GM12872 (cell line): ENCODE measurements around the gene OPTN.

Experiments
- CTCF ChIP-seq: IDR thresholded peaks from 3 replicates; pipeline ENCODE4 v1.5.1; 2011; ENCODE audit warnings: low read depth, mild to moderate bottlenecking, low read length, moderate library complexity; ENCODE audit not compliant: insufficient read depth

OPTN gene

DNA sequence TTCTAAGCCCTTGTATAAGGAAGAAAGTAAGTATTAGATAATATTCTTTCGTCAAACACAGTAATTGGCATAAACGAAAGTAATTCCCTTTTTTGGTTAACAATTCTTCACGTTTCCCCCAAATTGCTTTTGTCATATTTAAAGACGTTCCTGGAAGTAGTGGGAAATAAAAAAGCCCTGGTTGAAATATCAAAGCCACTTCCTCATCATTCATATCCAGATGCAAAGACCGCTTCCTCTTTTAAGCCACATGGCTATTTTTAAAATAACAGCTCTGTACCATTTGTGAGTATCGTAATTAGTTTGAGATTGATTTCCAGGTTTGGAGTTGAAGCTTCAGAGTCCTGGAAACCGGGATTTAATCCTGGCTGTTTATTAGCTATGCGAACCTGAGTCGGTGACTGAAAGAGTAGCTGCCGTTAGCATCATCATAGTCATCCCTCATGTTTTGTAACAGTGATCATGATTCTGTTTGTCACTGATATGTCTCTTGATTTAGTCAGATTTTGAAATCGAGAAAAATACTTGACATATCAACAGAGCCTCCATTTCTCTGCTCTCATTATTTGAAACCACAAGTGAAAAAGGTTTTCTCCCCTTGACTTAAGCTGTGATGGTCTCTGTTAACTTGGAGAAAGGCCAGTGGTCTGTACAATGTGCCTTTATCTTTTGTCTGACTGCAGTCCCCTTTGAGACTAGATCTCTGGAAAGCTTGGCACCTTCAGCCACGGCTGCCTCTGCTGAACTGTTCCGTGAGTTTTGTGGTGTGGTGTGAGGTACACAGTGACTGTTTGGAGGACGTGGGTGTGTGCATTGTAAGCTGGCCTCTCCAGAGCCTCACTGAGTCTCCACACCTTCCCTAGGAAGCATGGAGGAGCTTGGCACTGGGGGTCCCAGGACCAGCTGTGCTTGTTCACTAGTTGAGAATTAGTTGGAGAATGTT lies 18.1 kb downstream of the OPTN start:
- no peak for TF ChIP-seq CTCF

DNA sequence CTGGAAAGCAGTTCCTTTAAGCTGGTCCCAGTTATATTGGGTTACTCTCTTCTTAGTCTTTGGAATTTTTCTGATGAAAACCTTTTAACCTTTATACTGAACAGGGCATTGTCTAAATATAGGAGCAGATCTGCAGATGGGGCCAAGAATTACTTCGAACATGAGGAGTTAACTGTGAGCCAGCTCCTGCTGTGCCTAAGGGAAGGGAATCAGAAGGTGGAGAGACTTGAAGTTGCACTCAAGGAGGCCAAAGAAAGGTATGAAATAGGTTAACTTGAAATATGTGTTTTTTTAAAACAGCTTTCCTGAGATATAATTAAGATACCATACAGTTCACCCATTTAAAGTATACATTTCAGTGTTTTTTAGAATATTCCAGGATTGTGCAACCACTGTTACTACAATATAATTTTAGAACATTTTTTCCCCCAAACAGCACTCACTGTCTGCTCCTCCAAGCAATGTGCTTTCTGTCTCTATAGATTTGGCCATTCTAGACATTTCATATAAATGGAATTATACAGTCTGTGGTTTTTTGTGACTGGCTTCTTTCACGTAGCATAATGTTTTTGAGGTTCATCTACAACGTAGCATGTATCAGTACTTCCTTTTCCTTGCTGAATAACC lies 18.9 kb downstream of the OPTN start:
- TF ChIP-seq CTCF, result no peak

- no peak for TF ChIP-seq CTCF
These were observed 21.0 kb downstream of the OPTN start for GRCh38 chr10:13120786-13121499.

DNA sequence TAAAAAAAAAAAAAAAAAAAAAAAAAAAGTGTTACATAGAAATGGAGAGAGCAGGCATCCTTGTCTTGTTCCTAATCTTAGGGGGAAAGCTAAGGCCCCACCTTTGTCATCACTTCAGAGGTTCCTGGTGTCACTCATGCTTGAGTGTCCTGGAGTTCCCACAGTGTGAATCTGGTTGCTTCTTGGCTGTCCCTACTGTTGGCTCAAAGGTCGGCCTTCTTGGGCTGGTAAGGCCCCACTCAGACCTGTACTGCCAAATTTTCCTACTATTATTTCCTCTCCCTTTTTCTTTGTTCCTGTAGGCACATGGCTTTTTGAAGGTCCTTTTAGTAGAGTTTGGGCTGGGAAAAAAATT lies 21.5 kb downstream of the OPTN start:
- no peak for TF ChIP-seq CTCF

- TF ChIP-seq CTCF, result no peak
These were observed 36.7 kb downstream of the OPTN start for GRCh38 chr10:13136651-13137050.

DNA sequence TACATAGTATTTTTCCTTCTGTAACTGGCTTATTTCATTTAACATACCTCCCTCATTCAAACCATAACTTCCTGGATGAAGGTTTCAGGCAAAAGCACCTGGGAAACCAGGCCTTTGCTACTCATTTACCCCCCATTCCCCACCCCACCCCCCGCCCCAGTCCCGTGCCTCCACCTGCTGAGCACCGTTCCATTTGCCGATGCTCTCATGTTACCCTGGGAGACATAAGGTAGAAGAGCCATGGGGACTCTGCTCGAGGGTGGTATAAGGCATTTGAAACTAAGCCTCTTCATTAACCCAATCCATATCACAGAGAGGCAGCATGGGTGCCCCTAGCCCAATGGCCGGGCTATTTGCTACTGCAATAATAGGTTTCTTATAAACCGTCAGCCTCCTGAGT lies 39.2 kb downstream of the OPTN start:
- no peak for TF ChIP-seq CTCF

DNA sequence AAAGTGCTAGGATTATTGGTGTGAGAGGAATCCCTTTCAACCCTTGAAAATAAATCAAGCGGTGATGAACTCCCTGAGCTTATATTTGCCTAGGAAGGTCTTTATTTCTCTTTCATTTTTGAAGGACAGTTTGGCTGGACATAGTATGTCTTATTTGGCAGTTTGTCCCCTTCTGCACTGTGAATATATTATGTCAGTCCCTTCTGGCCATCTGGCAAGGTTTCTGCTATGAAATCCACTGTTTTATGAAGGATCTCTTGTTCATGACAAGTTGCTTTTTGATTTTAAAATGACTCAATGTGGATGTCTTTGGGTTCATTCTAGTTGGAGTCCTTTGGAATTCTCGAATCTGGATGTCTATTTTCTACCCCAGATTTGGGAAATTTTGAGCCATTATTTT lies 39.7 kb downstream of the OPTN start:
- no peak for TF ChIP-seq CTCF
